GM19035 (cell line): ENCODE measurements around the gene MIER2.
A peak's percentile ranks its signal among the peaks of the same experiment; 100 is the strongest.
"Not testable (repeated sequence)": the region's sequence is repeated elsewhere in the genome, so short reads cannot be mapped to it uniquely, and the experiment has no call there.

Experiments
- ATAC-seq: cut with Tn5 transposase; IDR thresholded peaks from one replicate; pipeline ENCODE4 v1.9.1; 2021; ENCODE audit not compliant: unreplicated experiment

The MIER2 gene, protein sequence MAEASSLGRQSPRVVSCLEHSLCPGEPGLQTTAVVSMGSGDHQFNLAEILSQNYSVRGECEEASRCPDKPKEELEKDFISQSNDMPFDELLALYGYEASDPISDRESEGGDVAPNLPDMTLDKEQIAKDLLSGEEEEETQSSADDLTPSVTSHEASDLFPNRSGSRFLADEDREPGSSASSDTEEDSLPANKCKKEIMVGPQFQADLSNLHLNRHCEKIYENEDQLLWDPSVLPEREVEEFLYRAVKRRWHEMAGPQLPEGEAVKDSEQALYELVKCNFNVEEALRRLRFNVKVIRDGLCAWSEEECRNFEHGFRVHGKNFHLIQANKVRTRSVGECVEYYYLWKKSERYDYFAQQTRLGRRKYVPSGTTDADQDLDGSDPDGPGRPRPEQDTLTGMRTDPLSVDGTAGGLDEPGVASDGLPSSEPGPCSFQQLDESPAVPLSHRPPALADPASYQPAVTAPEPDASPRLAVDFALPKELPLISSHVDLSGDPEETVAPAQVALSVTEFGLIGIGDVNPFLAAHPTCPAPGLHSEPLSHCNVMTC

GRCh38 chr19:344625-345319 lies at the start of gene MIER2:
MIER2 (minus strand) TSS chr19:344796; CDS start chr19:344782, 14 bp downstream.
- ATAC-seq = peak; percentile 88

DNA sequence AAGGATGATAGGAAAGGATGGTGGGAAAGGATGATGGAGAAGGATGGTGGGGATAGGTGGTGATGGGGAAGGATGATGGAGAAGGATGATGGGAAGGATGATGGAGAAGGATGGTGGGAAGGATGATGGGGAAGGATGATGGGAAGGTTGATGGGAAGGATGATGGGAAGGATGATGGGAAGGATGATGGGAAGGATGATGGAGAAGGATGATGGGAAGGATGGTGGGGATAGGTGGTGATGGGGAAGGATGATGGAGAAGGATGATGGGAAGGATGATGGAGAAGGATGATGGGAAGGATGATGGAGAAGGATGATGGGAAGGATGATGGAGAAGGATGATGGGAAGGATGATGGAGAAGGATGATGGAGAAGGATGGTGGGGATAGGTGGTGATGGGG lies 49.0 kb upstream of the MIER2 start:
- not testable (repeated sequence) for ATAC-seq

DNA sequence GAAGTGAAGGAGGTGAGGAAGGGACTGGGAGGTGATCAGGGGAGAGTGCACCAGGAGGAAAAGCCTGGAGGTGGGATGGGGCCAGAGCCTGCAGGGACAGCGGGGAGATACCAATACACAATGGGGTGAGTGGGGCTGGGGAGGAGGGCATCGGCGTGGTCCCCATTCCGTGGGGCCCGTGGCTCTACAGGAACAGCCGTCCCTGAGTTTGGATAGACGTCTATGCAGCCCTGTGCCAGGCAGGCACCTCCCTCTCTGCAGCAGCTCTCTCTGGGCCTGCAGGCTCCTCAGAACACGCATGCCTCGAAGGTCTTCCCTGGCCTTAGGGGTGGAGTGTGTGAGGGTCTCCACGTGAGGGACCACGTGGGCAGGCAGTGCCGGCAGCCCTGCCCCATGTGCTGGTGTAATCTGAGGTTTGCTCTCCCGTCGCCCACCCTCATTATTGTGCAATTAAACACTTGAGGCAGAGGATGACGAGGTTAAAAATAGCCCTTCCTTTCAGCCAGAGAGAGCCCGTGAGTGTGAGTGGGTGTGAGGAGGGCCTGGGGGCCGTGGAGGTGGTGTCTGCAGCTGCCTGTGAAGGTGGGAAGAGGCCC lies 47.9 kb upstream of the MIER2 start:
- ATAC-seq = no peak

DNA sequence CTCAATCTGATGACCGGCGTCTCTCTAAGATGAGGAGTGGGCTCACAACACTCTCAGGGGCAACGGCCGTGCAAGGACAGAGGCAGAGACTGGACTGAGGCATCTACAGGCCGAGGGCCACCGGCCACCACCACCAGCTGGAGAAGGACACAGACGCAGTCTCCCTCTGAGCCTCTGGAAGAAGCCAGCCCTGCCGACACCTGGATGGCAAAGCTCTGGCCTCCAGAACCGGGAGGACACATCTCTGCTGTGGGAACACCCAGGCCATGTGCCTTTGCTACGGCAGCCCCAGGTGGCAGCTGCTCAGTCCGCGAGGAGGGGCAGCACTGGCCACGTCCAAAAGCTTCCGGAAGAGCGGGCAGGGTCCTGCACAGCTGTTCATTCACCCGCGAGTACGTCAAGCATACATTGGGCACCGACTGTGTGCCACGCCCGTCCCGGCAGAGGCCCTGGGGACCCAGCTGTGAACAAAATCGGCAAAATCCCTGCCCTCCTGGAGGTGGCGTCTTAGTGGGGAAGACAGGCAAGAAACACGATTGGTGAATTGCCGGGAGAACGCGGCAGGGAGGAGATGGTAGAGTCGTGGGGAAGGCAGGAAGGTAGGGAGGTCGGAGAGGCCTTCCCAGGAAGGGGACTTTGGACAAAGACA lies 47.3 kb upstream of the MIER2 start:
- no peak for ATAC-seq

GRCh38 chr19:391207-391557 lies 46.6 kb upstream of the MIER2 start:
- no peak for ATAC-seq

GRCh38 chr19:390386-391206 lies 46.0 kb upstream of the MIER2 start:
- ATAC-seq = no peak

DNA sequence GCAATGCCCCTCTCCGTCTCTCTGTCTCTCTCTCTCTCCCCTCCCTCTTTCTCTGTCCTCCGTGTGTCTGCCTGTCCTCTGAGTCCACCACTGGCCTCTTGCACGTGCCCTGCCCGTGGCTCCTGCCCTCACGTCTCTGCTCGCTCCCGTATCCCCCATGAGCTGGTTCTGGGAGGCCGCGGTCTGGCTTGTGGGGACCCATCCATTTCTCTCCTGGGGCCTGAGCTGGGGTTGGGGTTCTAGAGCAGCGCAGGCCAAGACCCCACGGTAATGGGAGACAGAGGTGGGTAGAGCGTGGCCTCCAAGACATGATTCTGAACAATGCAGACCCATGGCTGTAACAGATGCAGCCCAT lies 45.3 kb upstream of the MIER2 start:
- ATAC-seq = no peak

DNA sequence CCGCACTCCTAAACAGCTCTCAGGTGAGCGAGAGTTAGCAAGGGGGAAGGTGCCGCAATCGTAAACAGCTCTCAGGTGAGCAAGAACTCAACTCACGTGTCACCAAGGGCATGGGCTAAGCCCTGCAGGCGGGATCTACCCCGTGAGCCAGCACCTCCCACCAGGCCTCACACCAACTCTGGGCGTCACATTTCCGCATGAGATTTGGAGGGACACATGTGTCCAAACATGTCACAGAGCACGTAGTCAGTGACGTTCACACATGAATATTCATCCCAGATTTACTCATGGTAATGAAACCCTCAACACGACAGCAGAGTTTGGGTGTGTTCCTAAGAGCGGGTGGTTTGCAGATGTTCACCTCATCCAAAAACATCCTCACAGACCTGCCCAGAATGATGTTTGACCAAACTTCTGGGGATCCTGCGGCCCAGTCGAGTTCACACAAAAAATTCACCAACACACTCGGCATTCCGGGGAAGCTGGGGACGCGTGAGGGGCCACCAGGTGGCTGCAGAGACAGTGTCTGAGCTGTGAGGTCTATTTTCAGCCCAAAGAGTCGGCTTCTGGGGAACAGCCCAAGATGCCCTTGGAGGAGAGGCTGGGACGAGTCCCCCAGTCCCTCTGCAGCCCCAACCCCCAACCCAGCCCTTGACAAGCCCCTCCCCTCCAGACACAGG lies 44.8 kb upstream of the MIER2 start:
- ATAC-seq = no peak

DNA sequence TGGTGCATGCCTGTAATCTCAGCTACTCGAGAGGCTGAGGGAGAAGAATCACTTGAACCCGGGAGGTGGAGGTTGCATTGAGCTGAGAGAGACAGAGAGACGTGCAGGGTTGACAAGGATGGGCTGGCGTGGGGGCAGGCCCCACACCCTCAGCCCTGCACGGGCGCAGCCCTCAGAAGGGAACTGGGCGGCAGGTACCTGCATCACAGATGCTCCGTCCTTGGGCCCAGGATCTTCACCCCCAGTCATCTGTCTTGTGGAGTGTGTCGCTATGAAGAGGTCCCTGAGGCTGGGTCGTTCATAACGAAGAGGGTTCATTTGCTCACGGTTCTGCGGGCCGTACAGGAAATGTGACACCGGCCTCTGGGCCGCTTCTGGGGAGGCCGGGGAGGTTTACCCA lies 44.1 kb upstream of the MIER2 start:
- ATAC-seq = no peak

GRCh38 chr19:387777-388176 lies 43.2 kb upstream of the MIER2 start:
- no peak for ATAC-seq

GRCh38 chr19:386632-387301 lies 42.2 kb upstream of the MIER2 start:
- ATAC-seq = not testable (repeated sequence)

DNA sequence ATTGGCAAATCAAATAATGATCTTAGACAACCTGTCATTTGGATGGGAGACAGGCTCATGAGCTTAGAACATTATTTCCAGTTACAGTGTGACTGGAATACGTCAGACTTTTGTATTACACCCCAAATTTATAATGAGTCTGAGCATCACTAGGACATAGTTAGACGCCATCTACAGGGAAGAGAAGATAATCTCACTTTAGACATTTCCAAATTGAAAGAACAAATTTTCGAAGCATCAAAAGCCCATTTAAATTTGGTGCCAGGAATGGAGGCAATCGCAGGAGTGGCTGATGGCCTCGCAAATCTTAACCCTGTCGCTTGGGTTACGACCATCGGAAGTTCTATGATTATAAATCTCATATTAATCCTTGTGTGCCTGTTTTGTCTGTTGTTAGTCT lies 41.6 kb upstream of the MIER2 start:
- not testable (repeated sequence) for ATAC-seq

DNA sequence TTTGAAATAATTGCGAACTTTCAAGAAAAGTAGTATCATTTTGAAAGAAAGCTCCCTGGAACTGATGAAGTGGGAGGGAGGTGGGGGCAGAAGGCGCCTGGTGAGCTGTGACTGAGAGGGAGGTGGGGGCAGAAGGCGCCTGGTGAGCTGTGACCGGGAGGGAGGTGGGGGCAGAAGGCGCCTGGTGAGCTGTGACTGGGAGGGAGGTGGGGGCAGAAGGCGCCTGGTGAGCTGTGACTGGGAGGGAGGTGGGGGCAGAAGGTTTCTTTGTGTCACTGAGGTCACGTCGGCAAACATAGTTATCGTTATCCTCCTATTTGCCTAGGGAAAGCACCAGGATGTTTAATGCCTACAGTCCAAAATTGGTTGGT lies 40.2 kb upstream of the MIER2 start:
- ATAC-seq = no peak

- ATAC-seq = no peak
These were observed 39.6 kb upstream of the MIER2 start for GRCh38 chr19:383922-384798.

GRCh38 chr19:383040-383439 lies 38.4 kb upstream of the MIER2 start:
- ATAC-seq = no peak

GRCh38 chr19:382578-382977 lies 38.0 kb upstream of the MIER2 start:
- not testable (repeated sequence) for ATAC-seq

GRCh38 chr19:381901-382300 lies 37.3 kb upstream of the MIER2 start:
- ATAC-seq = not testable (repeated sequence)

DNA sequence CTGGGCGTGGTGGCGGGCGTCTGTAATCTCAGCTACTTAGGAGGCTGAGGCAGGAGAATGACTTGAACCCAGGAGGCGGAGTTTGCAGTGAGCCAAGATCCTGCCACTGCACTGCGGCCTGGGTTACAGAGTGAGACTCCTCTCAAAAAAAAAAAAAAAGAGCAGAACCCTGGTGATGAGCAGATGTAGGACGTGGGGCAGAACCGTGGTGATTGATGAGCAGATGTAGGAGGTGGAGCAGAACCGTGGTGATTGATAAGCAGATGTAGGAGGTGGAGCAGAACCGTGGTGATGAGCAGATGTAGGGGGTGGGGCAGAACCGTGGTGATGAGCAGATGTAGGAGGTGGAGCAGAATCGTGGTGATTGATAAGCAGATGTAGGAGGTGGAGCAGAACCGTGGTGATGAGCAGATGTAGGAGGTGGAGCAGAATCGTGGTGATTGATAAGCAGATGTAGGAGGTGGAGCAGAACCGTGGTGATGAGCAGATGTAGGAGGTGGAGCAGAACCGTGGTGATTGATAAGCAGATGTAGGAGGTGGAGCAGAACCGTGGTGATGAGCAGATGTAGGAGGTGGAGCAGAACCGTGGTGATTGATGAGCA lies 36.1 kb upstream of the MIER2 start:
- ATAC-seq = not testable (repeated sequence)
